NCI-H146 (cell line): Measurements from ENCODE around the gene BLACAT1.

Source experiments
- DNase-seq: peaks from one replicate; lab custom pipeline; 2025; lab: John Stamatoyannopoulos, UW

Gene BLACAT1

GRCh38 chr1:205455581-205456382 lies at the start of gene BLACAT1:
BLACAT1 (minus strand) TSS chr1:205456045.
- DNase-seq, result peak; percentile 54

GRCh38 chr1:205505076-205505729 lies 49.4 kb upstream of the BLACAT1 start:
- DNase-seq, result peak; percentile 48

- DNase-seq, result peak; percentile 90
These were observed 48.6 kb upstream of the BLACAT1 start, which contains the start of gene CDK18 for GRCh38 chr1:205504311-205505075. CDK18 (plus strand) TSS chr1:205504669; CDS start chr1:205523168, 18,499 bp downstream.

GRCh38 chr1:205502992-205503391 lies 47.1 kb upstream of the BLACAT1 start:
- DNase-seq, result no peak

GRCh38 chr1:205502111-205502810 lies 46.4 kb upstream of the BLACAT1 start:
- no peak for DNase-seq

GRCh38 chr1:205500240-205501233 lies 44.7 kb upstream of the BLACAT1 start:
- DNase-seq, result no peak

GRCh38 chr1:205499789-205500188 lies 43.9 kb upstream of the BLACAT1 start:
- no peak for DNase-seq

GRCh38 chr1:205497351-205497750 lies 41.5 kb upstream of the BLACAT1 start:
- peak; percentile 97 for DNase-seq

GRCh38 chr1:205496661-205497060 lies 40.8 kb upstream of the BLACAT1 start:
- DNase-seq, result peak; percentile 48

GRCh38 chr1:205495237-205495823 lies 39.5 kb upstream of the BLACAT1 start:
- DNase-seq, result peak; percentile 96

- DNase-seq, result no peak
These were observed 38.3 kb upstream of the BLACAT1 start for GRCh38 chr1:205494115-205494514.

GRCh38 chr1:205493241-205494085 lies 37.6 kb upstream of the BLACAT1 start:
- no peak for DNase-seq

- DNase-seq, result no peak
These were observed 36.9 kb upstream of the BLACAT1 start for GRCh38 chr1:205492774-205493173.

GRCh38 chr1:205492201-205492667 lies 36.4 kb upstream of the BLACAT1 start:
- DNase-seq, result peak; percentile 70

GRCh38 chr1:205491794-205492193 lies 35.9 kb upstream of the BLACAT1 start:
- no peak for DNase-seq

- DNase-seq, result peak; percentile 71
These were observed 32.4 kb upstream of the BLACAT1 start for GRCh38 chr1:205488074-205488723.

- no peak for DNase-seq
These were observed 30.4 kb upstream of the BLACAT1 start for GRCh38 chr1:205486258-205486657.
